ENCODE data around the gene TREML2.

TREML2 gene

DNA sequence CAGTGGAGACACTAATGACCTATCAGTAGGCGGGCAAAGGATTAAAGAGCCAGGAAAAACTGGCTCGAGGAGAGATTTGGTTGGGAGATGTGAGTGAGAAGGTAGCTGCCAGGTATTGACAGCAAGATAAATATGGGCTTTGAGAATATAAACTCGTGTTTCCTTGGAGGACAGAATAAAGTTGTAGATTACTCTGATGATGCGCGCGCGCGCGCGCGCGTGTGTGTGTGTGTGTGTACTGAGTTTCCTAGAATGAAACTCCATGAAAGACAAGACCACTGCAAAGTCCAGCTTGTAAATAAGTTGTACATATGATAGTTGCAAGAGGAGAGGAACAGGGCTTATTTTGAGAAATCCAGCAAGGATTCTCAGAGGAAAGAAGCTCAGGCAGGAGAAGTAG is 24.8 kb downstream of the TREML2 start:
- no peak for DNase-seq

DNA sequence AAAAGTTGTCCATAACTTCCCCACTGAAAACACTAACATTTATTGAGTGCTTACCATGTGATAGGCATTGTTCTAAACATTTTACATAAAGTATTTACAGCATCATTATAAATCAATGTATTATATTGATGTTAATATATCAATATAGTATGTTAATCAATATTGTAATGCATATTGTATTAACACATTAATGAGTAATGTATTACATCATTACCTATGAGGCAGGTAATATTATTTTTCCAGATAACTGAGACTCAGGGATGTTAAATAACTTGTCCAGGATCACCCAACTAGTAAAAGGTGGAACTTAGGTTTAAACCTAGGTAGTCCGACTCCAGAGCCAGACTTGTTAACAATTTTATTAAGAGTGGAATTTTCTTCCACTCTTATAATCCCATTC is 25.9 kb downstream of the TREML2 start:
- DNase-seq = no peak

DNA sequence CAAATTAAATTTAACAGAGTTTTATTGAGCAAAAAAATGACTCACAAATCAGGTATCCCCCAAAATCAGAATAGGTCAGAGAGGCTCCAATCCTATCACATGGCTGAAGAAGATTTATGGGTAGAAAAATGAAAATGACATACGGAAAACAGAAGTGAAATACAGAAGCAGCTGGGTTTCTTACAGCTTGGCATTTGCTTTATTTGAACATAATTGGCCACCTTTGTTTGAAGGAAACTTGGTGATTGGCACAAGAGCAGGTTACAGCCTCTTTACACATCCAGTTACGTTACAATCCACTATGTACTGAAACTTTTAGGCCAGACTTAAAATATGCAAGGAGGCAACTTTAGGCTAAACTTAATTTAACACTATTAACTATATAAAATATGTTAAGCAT is 26.3 kb downstream of the TREML2 start:
- no peak for DNase-seq

DNA sequence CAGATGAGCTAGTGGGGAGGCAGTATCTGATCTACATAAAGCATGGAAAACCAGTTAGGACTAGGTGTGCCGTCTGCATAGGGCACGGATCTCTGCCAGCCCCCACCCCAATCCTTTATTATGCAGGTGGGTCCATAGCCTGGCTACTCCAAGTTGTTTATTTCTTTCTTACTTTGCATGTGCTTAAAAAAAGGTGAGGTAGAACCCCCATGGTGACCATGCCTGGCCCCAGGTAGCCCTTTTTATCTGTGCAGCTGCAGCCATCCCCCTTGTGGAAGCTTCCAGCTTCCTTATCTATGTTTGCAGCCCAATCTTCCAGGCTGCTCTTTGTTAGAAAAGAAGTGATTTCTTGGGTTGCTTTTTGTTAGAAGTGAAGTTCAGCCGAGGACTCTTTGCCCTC is 29.0 kb downstream of the TREML2 start:
- no peak for DNase-seq

DNA sequence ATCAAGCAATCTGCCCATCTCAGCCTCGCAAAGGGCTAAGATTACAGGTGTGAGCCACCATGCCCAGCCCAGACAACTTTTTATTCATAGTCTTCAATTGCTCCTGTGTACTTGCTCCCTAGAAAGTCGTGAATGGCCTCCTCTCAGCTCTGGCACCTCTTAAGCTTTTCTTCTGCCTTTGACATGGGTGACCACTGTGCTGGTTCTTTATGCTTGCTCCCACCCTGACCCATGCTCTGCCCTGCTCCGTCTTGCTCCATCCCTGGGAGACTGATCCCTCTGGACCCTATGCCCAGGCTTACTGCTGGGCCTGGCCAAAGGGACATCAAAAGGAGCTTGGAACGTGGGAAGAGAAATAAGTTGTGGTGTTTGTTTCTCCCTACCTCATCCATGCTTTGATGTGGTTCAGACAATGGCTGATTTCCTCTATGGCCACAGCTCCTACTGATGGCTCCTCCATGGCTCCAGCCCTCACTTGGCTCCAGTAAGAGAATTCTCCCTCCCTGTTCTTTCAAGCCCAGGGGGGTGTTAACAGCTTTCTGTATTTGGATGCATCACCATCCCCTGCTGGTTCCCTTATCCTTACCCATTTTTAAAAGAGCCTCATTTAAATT is 30.3 kb downstream of the TREML2 start:
- DNase-seq = no peak

DNA sequence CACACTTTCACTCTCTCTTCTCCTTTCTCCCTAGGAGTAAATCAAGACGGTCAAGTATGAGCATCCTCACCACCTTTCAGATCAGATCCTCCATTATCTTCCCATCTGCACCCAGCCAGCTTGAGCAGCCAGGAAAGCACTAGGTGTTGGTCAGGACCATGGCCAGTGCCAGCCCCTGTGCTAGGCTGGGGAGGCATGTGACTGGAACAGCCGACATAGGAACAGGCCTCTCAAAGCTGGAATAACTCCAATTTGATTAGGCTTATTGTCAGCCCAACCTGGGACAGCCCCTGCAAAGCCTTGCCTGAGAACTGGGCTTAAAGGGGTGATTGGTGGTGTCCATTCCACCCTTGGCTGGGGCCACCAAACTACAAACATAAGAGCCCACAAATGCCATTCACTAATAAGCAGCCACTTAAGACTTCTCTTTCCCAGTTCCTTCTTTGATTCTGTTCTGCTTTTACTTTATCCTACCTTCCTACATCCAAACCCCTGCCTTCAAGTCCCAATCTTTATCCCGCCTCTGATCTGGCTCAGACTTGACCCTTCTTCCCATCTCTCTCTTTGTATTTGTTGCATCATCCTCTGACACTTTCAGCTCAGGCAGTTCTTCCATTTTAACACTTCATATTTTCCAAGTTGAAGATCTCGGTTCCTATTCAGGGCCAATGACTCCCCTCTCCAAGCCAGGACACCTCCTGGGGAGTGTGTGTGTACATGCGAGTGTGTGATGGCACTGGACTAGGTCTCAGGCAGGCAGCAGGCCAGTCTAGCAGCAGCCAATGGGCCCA is 33.6 kb downstream of the TREML2 start:
- no peak for DNase-seq

DNA sequence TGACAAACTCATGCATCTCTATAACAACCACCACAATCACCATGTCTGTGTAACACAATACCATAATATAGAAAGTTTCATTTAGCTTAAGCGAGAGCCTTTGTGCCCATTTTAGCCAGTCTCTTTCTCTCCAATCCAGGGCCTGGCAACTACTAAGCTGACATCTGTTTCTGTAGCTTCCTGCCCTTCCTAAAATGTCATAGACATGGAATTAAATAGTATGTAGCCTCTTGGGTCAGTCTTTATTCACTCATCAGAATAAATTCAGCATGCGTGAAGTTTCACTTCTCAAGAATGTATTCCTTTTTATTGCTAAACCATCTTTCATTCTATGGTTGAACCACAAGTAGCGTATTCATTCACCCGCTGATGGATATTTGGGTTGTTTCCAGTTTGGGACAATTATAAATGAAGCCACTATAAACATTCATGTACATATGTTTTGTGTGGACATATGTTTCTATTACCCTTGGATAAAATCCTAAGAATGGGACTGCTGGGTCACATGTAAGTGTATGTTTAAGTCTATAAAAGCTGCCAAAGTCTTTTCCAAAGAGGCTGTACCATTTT is 36.3 kb downstream of the TREML2 start:
- DNase-seq = no peak

DNA sequence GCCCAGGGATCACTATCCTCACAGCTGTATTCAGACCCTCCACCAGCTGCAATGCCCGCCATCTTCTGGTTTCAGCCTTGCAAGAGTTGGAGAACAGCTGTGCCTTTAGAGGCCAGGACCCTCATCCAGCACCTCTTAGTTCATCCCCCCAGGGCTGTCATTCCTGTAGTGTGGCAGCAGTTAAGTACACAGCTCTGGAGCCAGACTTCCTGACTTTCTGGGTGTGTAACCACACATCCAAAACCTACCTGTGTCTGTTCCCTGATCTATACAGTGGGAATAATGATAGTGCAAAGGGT is 37.6 kb downstream of the TREML2 start:
- no peak for DNase-seq

DNA sequence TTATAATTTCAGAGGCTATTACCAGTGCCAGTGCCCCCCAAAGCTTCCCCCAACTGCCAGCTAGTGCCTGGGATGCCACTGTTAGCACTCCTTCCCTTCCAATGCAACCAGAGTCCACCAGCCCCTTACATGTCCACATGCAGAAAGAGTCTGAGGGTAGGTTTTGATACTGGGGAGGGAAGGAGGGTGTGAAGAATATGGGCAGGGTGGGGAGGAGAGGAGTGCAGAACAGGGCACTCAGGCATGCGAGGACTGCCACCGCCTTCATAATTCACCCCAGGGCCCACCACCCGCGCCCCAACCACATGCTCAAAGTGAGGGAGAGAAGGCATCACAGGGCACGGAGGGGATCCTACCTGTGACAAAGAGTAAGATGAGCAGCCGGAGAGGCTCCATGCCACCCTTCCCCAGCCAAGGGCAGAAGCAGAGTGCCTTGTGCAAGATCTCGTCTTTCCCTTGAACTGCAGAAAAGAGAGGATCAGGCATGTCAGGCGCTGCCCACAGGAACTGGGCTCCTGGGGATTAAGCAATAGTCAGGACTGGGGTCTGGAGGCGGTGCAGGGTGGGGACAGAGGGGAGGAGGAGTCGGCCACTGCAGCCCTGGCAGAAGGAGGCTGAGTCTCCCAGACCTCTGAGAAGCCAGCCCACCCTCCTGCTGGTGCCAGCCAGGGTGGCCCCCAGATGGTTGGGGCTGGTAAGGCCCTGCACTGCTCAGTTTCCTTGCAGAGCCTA is 38.1 kb downstream of the TREML2 start, which contains the start of gene TREM2:
TSS of gene TREM2 (minus strand) at position 430 of the 732 bp plus-strand sequence. CDS start at position 396, 34 bp downstream.
- DNase-seq = no peak

DNA sequence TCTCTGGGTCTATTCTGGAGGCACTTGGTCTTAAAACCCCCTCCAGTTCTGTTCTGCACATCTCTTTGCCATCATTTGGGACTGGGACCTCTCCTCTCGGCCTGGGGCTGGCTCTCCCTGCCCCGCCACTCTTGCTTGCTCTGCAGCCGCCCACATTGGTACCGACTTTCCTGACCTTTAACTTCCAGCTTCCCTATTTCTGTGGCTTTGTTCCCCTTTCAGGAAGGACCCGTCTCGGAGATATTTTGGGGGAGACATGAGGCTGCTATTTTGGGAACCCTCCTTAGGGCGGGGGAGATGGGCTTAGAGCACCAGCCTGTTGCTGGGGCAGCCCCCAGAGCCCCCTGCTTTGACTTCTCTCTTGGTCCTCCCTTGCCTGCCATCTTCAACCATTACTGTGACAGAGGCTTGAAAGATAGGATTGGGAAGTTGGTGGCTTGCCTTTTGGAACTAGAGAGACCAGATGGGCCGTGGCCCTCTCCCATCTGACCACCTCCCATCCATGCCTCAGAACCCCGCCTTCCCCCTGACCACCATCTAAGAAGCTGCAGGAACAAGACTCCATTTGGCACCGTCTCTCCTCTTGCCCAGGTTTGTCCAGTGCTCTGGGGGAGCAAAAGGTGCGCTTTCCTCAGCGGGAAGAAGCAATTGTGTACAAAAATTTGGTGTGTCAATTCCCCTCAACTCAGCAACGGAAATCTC is 38.9 kb downstream of the TREML2 start:
- no peak for DNase-seq

DNA sequence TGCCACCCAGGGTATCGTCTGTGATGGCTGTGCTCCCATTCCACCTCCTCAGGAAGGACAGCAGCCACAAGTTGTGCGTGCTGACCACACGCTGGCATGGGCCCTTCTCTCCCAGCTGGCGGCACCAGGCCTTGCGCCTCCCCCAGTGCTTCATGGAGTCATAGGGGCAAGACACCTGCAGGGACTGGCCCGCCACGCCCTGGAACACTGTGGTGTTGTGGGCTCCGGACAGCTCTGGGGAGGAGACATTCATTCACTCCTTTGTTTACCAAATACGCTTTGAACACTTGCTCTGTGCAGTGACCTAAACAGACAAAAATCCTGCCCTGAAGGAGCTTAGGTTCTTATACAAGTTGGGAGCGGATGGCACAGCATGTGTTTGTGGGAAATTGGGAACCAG is 39.6 kb downstream of the TREML2 start:
- no peak for DNase-seq

DNA sequence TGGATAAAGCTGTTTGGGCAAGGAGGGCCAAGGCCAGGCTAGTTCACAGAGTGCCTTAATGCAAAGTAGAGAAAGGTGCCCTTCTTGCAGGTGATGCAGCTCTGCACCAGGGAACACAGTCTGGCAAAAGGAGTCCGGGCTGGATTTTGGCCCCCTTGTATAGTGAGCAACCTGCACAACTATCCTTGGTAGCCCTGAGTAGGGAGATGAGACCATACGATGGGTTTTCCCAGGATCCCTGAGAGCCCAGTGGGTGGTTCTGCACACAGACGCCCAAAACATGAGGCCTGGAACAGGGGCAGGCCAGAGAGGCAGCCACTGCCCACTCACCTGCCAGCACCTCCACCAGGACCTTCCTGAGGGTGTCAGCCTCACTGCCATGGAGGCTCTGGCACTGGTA is 40.0 kb downstream of the TREML2 start:
- DNase-seq = no peak

DNA sequence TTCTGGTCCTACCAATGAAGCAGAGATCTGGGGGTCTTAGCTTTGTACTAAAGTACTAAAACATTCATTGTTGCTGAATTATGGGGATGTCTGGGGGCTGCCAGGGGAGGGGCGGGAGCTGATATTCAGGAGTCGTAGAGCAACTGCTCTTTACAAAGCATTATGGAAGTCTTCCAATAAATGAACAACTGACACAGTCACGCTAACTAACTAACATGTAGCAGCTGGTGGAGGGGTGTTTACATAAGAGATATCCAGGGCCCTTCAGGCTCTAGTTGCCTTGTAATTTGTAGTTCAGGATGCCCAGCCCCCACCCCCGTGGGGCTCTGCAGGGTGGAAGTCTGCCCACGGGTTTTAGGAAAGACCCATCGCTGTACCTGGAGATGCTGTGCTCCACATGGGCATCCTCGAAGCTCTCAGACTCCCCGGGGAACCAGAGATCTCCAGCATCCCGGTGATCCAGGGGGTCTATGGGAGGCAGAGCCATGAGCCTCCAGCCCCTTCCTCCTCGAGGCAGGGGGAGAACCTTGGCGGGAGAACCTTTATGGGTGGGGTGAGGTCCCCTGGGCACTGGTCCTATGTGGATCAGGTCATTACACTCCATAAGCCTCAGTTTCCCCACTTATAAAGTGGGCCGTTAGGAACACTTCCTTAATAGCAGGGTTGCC is 41.4 kb downstream of the TREML2 start:
- DNase-seq = peak; percentile 32

DNA sequence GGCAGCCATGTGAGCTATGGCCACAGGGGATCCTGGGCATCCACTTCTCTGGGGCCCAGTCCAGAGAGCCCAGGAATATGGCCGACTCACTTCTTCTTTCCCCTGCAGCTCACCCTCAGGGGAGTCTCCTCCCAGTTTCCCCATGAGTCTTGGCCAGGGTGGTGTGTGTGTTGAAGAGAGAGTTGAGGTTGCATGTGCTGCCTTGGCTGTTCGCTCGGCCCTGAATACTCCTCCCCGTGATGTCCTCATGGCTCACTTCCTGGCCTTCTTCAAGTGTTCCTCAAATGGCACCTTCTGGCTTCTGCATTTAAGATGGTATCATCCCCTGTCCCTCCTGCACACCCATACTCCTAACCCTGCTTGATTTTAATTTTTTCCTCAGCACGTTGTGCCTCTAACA is 43.6 kb downstream of the TREML2 start:
- no peak for DNase-seq

DNA sequence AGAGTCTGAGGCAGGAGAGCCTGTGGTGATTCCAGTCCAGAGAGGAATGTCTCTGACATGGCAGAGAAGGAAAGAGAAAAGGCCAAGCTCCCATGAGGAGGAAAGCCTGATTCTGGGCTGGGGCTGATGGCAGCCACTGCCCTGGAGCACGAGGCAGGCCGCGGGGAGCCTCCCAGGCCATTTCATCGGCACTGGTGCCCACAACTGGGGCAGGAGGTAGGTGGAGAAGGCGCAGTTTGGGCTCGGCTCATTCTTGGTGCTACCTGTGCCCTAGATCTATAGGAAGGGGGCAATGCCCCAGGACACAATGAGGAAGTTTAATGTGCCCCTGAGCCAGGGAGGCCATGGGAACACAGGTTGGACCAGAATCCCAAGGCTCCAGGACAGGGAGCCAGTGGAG is 44.2 kb downstream of the TREML2 start:
- no peak for DNase-seq

DNA sequence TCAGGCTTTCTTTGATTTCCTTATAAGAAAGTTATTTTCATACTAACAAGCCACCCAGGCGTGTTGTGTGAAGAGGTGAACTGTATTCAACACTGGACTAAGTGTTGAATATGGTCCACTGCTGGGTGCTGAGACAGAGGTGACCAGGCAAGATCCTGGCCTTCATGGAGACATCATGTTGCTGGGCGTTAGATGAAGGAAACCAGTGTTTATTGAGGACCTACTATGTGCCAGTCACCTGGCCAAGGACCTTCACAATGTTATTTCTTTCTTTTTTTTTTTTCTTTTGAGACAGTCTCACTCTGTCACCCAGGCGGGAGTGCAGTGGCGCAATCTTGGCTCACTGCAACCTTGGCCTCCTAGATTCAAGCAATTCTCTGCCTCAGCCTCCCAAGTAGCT is 44.9 kb downstream of the TREML2 start:
- DNase-seq = no peak

DNA sequence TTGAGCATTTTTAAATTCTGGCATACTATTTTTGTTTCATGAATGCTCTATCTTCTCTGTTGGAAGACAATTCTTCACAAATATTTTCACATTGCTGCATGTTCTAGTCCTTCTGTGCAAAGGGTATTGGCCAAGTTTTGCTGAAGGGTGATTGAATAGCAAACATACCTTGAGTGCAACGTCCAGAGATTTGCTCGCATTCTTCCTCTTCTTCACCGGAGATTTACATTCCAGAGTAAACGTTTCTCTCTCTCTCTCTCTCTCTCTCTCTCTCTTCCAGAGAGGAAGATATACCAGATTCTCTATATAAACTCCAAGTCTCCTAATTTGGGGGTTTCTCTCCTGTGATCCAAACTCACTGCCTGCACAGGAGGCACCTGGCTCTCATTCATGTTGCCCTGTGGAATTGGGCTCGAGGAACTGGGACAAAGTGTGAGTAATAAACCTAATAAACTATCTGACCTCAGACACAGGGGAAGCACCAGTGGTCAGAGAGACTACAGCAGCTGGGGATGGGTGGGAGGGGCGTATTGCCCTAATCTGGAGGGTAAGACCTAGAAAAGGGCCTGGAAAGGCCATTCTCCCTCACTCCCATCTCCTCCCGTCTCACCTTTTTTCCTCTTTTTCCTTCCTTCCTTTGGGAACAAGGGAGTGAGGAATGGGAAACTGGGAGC is 45.7 kb downstream of the TREML2 start:
- DNase-seq = no peak

DNA sequence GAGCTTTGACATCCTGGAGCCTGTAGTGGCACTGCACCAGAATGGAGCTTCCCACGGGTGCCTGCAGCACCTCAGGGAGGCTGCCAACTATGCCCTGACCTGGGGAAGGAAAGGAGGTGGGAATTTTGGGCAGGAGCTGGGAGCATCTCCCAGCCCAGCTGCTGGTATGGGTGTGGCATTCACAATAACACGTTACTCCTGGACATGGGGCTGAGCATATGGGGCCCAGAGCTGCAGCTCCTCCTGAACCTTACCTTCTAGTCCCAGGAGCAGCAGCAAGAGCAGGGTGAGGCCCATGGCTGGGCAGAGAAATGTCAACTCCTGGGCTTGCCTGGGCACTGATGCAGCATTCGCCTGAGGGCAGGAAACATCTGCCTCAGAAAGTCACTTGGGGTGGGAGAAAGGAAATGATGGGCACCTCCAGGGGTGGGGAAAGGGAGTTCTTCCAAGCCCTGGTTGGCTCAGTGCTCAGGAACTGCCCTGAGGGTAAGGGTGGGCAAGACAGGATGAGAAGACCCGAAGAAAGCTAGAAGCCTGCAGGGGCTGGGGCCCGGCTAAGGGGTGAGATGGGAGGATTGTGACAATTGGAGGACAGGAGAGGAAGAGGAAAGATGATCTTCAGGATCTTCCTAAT is 46.8 kb downstream of the TREML2 start, which contains the start of gene TREML1:
TSS of gene TREML1 (minus strand) at position 356 of the 634 bp plus-strand sequence. CDS start at position 297, 59 bp downstream.
- no peak for DNase-seq

DNA sequence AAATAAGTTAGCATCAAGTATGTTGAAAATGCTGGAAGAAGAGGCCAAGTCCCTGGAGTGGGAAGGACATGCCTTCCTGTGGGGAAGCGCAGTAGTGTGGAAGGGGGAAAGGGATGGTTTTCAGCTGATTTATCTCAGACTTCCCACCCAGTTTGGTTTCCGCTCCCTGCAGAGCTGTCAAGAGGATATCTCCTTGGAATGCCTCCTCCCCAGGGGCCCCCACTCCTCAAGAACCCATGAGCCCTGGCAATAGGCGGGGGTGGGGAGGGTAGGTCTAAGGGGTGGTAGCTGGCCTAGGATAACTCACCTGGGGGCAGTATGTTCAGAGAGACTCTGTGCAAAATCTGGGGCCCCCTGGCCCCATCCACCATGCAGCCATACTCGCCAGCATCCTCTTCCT is 47.5 kb downstream of the TREML2 start:
- DNase-seq = no peak

DNA sequence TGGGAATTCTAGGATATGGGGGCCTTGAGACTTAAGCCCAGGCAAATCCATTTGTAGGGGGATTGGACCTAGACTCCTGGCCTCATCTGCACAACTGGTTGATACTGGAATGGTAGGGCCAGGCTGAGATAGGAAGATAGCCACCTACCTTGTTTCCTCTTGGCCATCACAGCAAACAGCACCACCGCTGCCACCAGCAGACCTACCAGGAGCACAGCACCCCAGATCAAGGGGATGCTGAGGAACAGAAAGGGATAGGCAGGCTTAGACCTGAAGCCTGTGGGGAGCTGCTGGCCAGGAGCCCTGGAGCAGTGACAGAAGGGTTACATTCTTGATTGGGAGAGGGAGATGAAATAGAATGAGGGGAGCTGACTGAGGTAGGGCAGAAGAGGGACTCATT is 50.3 kb downstream of the TREML2 start:
- no peak for DNase-seq

DNA sequence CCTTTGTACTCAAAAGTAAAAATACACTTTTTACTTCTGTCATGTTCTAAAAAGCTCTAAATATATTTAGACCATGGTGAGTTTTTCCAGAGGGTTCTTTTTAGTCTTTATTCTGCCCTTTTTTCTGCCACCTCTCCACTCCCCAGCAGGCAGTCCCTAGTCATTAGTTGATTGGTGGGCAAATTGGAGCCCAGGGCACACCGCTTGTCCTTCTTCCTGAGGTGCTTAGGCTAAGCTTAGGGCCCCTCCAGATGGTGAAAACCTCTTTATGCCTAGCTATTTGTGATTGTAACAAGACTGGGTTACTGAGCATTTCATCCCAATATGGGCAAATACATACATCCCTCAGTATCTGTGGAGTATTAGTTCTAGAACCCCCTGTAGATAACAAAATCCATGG is 53.0 kb downstream of the TREML2 start:
- no peak for DNase-seq
